B cell (primary cell): ENCODE data around the gene TUBB4B. TPM values are rescaled to one million over a fixed set of nuclear protein-coding genes. Genes with fewer than 3 reads are reported as not detected.

Experiments
- ATAC-seq: fragments of 200-7000 bp; cut with Tn5 transposase; one replicate; pipeline ENCODE4 v1.10.0; 2021; ENCODE audit warnings: low read depth, mild to moderate bottlenecking, moderate number of reproducible peaks, moderate library complexity
- CTCF ChIA-PET: fragments of 350-600 bp; sonication (Branson Sonifier 250); formaldehyde crosslinking; loops from one replicate; lab custom pipeline; 2021; ENCODE audit warnings: antibody characterized with exemption, inconsistent platforms; lab: Charles Lee
- POLR2A ChIA-PET: fragments of 350-600 bp; sonication (Branson Sonifier 250); formaldehyde crosslinking; loops from one replicate; lab custom pipeline; 2021; ENCODE audit warnings: antibody characterized with exemption; lab: Charles Lee
- DNase-seq: peaks from one replicate; pipeline ENCODE4 v3.0.0; 2013
- H2AFZ ChIP-seq: 2 replicates; pipeline ENCODE4 v1.6.1; 2012; ENCODE audit warnings: mild to moderate bottlenecking, low read depth, low read length; ENCODE audit not compliant: insufficient read depth, poor library complexity, severe bottlenecking
- H3K27ac ChIP-seq, 2 donors: 1 replicate in 1 of 2; 2 replicates in 1 of 2; pipeline ENCODE4 v1.5.1; 2012 to 2013; ENCODE audit warnings: low read length in 2 of 2, mild to moderate bottlenecking in 2 of 2, moderate library complexity in 1 of 2
- H3K27me3 ChIP-seq, 4 experiments: fragments of 200-600 bp in 1 of 4; sonication (generic) in 1 of 4; replicated peaks in 1 of 4; 1 replicate in 2 of 4; 2 replicates in 2 of 4; pipeline versions ENCODE4 v1.6.1 to v1.7.0; 2013 to 2016; ENCODE audit warnings: low read length in 3 of 4, mild to moderate bottlenecking in 2 of 4, mixed read lengths in 1 of 4, moderate library complexity in 1 of 4; ENCODE audit not compliant: insufficient read depth in 4 of 4, control insufficient read depth in 3 of 4; ENCODE audit errors: control extremely low read depth in 1 of 4
- H3K36me3 ChIP-seq, 2 experiments: replicated peaks in 1 of 2; 1 replicate in 1 of 2; 2 replicates in 1 of 2; pipeline versions ENCODE4 v1.6.1 to v1.7.1; 2013; ENCODE audit warnings: low read length in 1 of 2; ENCODE audit not compliant: insufficient read depth in 2 of 2, control insufficient read depth in 1 of 2; ENCODE audit errors: control extremely low read depth in 1 of 2, extremely low read depth in 1 of 2
- H3K4me1 ChIP-seq, 2 donors: fragments of 200-600 bp in 1 of 2; sonication (generic) in 1 of 2; 1 replicate in 1 of 2; 2 replicates in 1 of 2; pipeline versions ENCODE4 v1.5.1 to v1.6.1; 2013 to 2017; ENCODE audit warnings: low read length in 2 of 2; ENCODE audit not compliant: control insufficient read depth in 2 of 2, insufficient read depth in 2 of 2
- H3K4me2 ChIP-seq: replicated peaks from 2 replicates; pipeline ENCODE3; 2012; ENCODE audit warnings: mild to moderate bottlenecking, low read depth, low read length; ENCODE audit not compliant: poor library complexity, severe bottlenecking
- H3K4me3 ChIP-seq, 5 experiments: fragments of 200-600 bp in 1 of 5; sonication (generic) in 1 of 5; 1 replicate in 3 of 5; 2 replicates in 2 of 5; pipeline versions ENCODE4 v1.5.1 to v1.7.0; 2011 to 2016; ENCODE audit warnings: low read length in 4 of 5, mild to moderate bottlenecking in 4 of 5, low read depth in 2 of 5, control low read depth in 1 of 5, moderate library complexity in 1 of 5; ENCODE audit not compliant: insufficient read depth in 1 of 5; ENCODE audit errors: control extremely low read depth in 1 of 5, extremely low read depth in 1 of 5
- H3K79me2 ChIP-seq: fragments of 200-600 bp; sonication (generic); one replicate; pipeline ENCODE4 v1.6.0; 2016; ENCODE audit warnings: low read length; ENCODE audit not compliant: control insufficient read depth, insufficient read depth
- H3K9ac ChIP-seq: fragments of 200-600 bp; sonication (generic); 2 replicates; pipeline ENCODE4 v1.6.1; 2017; ENCODE audit warnings: mild to moderate bottlenecking, low read length, moderate library complexity
- H3K9me3 ChIP-seq, 3 donors: one replicate each; pipeline versions ENCODE4 v1.6.1 to v1.7.1; 2013; ENCODE audit warnings: low read length in 2 of 3; ENCODE audit not compliant: control insufficient read depth in 2 of 3, insufficient read depth in 1 of 3; ENCODE audit errors: control extremely low read depth in 1 of 3
- H4K20me1 ChIP-seq: 2 replicates; pipeline ENCODE4 v1.6.0; 2012; ENCODE audit warnings: mild to moderate bottlenecking, low read length; ENCODE audit not compliant: insufficient read depth, control insufficient read depth, poor library complexity, severe bottlenecking
- H3K27ac Mint-ChIP-seq: one replicate; pipeline ENCODE4 v1.8.0; 2021; ENCODE audit warnings: mixed read lengths
- H3K27me3 Mint-ChIP-seq: one replicate; pipeline ENCODE4 v1.8.0; 2021; ENCODE audit warnings: mixed read lengths
- H3K4me1 Mint-ChIP-seq: one replicate; pipeline ENCODE4 v1.8.0; 2021; ENCODE audit warnings: mixed read lengths
- H3K4me3 Mint-ChIP-seq: one replicate; pipeline ENCODE4 v1.8.0; 2021; ENCODE audit warnings: mixed read lengths
- H3K9me3 Mint-ChIP-seq: one replicate; pipeline ENCODE4 v1.8.0; 2022; ENCODE audit warnings: mixed read lengths; ENCODE audit not compliant: insufficient read depth
- EZH2 ChIP-seq: IDR thresholded peaks from 2 replicates; pipeline ENCODE4 v1.6.1; 2012; ENCODE audit warnings: borderline replicate concordance, low read depth, mild to moderate bottlenecking, moderate library complexity, low read length; ENCODE audit not compliant: insufficient read depth, poor library complexity, severe bottlenecking
- WGBS: methylation state at CpG from one replicate; pipeline ENCODE4 v1.1.5; 2013; ENCODE audit warnings: missing lambda C conversion rate; ENCODE audit not compliant: insufficient coverage; 5-methylcytosine and 5-hydroxymethylcytosine counted together
- intact Hi-C: fragments of 100-400 bp; cut with micrococcal nuclease; formaldehyde crosslinking; loops from one replicate; pipeline ENCODE4 v1.10.0; 2022
- polyA plus RNA-seq: library from polyadenylated mRNA; depleted of rRNA; stranded (reverse); fragments of >200 nt; gene quantifications from 2 replicates; pipeline ENCODE4 v1.2.3, GENCODE V29; 2012
- total RNA-seq, 2 donors: library from RNA; stranded (reverse); fragments of 120-200 nt in 1 of 2; gene quantifications; 1 replicate in 1 of 2; 2 replicates in 1 of 2; pipeline versions ENCODE4 v1.2.3 to v1.2.4, GENCODE V29; 2013 to 2022
- TF ChIP-seq, protein P1 (sequence below): fragments of 200-600 bp; IDR thresholded peaks from one replicate; pipeline ENCODE4 v1.8.0; 2022; ENCODE audit warnings: antibody characterized with exemption, mild to moderate bottlenecking

Gene TUBB4B
- total and polyA plus RNA-seq, 2 donors (not counting 1 experiment from before 2014, with no cell fraction given): 110 to 261 TPM

DNA sequence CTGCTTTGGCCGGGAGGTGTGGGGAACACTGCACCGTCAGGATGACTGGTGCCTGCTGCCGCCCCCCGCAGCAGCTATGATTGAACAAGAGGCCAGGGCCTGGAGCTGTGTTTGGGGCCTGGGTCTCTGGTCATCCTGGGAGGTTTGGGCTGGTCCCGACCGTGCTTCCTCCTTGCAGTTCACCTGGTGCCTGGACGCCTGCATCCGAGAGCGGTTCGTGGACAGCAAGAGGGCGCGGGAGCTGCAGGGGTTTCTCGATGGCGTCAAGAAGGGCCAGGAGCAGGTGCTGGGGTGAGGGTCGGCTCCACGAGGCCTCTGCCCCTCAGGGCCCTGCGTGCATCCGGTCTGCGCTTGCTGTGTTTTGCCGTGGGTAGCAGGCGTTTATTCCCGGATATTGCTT, 23.0 kb downstream of the TUBB4B start:
- CTCF ChIA-PET: interaction anchor here (1.2 to 1.4 kb wide), 3 partner anchors 9 to 29 kb away, joined by 3 read pairs; partner anchors contain the start of genes NELFB and TUBB4B

DNA sequence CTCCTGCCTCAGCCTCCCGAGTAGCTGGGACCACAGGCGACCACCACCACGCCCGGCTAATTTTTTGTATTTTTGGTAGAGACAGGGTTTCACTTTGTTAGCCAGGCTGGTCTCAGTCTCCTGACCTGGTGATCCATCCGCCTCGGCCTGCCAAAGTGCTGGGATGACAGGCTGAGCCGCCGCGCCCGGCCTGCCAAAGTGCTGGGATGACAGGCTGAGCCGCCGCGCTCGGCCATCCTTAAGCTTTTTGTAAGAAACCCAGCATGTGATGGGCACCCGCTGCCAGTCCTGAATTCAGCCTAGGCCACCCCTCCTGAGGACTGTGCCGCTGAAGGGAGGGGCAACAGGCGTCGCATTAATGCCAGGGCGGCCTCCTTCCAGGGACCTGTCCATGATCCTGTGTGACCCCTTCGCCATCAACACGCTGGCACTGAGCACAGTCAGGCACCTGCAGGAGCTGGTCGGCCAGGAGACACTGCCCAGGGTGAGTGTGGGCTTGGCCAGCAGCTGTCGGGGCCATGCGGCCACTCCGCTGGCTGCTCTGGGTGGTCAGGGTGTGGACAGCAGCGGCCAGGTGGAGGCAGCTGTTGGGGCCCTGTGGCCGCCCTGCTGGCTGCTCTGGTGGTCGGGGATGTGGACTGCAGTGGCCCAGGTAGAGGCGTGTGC, 24.5 kb downstream of the TUBB4B start:
- TF ChIP-seq EZH2: no peak
- TF ChIP-seq, protein P1, sequence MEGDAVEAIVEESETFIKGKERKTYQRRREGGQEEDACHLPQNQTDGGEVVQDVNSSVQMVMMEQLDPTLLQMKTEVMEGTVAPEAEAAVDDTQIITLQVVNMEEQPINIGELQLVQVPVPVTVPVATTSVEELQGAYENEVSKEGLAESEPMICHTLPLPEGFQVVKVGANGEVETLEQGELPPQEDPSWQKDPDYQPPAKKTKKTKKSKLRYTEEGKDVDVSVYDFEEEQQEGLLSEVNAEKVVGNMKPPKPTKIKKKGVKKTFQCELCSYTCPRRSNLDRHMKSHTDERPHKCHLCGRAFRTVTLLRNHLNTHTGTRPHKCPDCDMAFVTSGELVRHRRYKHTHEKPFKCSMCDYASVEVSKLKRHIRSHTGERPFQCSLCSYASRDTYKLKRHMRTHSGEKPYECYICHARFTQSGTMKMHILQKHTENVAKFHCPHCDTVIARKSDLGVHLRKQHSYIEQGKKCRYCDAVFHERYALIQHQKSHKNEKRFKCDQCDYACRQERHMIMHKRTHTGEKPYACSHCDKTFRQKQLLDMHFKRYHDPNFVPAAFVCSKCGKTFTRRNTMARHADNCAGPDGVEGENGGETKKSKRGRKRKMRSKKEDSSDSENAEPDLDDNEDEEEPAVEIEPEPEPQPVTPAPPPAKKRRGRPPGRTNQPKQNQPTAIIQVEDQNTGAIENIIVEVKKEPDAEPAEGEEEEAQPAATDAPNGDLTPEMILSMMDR: no peak
- H2AFZ ChIP-seq: no peak overlapping the region
- H3K4me2 ChIP-seq: no peak overlapping the region
- H3K27me3 ChIP-seq: no peaks in the 10 kb centered on the region
- H4K20me1 ChIP-seq: peaks cover 33% of the 10 kb centered on the region
- H3K79me2 ChIP-seq: peaks cover 17% of the 10 kb centered on the region
- no peak overlapping the region for H3K27ac Mint-ChIP-seq
- ChIA-PET CTCF (no interaction called here), POLR2A (interaction anchor here (0.6 kb wide), 1 partner anchor 346 kb away, joined by 3 read pairs; no protein-coding TSS in a partner anchor)
- H3K27me3 Mint-ChIP-seq: no peaks in the 10 kb centered on the region
- intact Hi-C loops: no loop called here
- H3K9me3 Mint-ChIP-seq: no peaks in the 10 kb centered on the region
- H3K4me1 Mint-ChIP-seq: peaks cover 25% of the 10 kb centered on the region
- no peaks in the 10 kb centered on the region for H3K9me3 ChIP-seq
- no peak overlapping the region for H3K27ac ChIP-seq
- H3K36me3 ChIP-seq: peaks cover 0 to 27% of the 10 kb centered on the region in 2 experiments
- ATAC-seq: no peak
- no peak overlapping the region for H3K9ac ChIP-seq
- H3K4me3 Mint-ChIP-seq: no peak overlapping the region
- 92% methylated on average over 26 of the region's 29 CpGs for WGBS
- peaks cover 11 to 41% of the 10 kb centered on the region in 2 donors for H3K4me1 ChIP-seq
- H3K4me3 ChIP-seq: no peak overlapping the region
- DNase-seq: no peak

More for the DNA sequence above, 23.0 kb downstream of the TUBB4B start:
- no peaks in the 10 kb centered on the region for H3K27me3 Mint-ChIP-seq
- Histone ChIP-seq H2AFZ (no peak overlapping the region), H4K20me1 (peaks cover 33% of the 10 kb centered on the region), H3K4me1 (peaks cover 5 to 25% of the 10 kb centered on the region in 2 donors), H3K79me2 (peaks cover 20% of the 10 kb centered on the region), H3K4me2 (no peak overlapping the region), H3K36me3 (peaks cover 0 to 25% of the 10 kb centered on the region in 2 experiments), H3K27me3 (no peaks in the 10 kb centered on the region), H3K4me3 (no peak overlapping the region), H3K9ac (no peak overlapping the region), H3K27ac (no peak overlapping the region), H3K9me3 (no peaks in the 10 kb centered on the region)
- no peak for TF ChIP-seq EZH2
- TF ChIP-seq, protein P1: no peak
- no peak overlapping the region for H3K4me3 Mint-ChIP-seq
- peaks cover 15% of the 10 kb centered on the region for H3K4me1 Mint-ChIP-seq
- POLR2A ChIA-PET: interaction anchor here (0.6 kb wide), 2 partner anchors 54 to 326 kb away, joined by 3 to 4 read pairs; no protein-coding TSS in a partner anchor
- DNase-seq: no peak
- H3K9me3 Mint-ChIP-seq: no peaks in the 10 kb centered on the region
- ATAC-seq: no peak
- intact Hi-C loops: no loop called here
- WGBS: 98% methylated on average over 22 of the region's 22 CpGs
- H3K27ac Mint-ChIP-seq: no peak overlapping the region
